ENCODE measurements around the gene NKX2-3. TPM values are rescaled to one million over a fixed set of nuclear protein-coding genes. Genes with fewer than 3 reads are reported as not detected.

The NKX2-3 gene
- total RNA-seq, 4 donors from 2014 or later, result 4.9 to 19.0 (median 8.7) TPM

GRCh38 chr10:99523251-99523773, 9.4 kb upstream of the NKX2-3 start:
- H3K27ac ChIP-seq, result peak overlapping the region; percentile 52 to 92 (median 72)
- peak overlapping the region; percentile 5 to 40 (median 10) for H3K4me3 ChIP-seq
- H3K4me1 ChIP-seq, result peaks cover 0 to 61% (median 0%) of the 10 kb centered on the region in 4 donors
- TF ChIP-seq POLR2A (IDR thresholded peaks at IDR 0.05) (no peak), CTCF (IDR thresholded peaks at IDR 0.05) (no peak)
- DNase-seq, result peak in 1 of 3 donors; percentile 69
- H3K36me3 ChIP-seq, result no peaks in the 10 kb centered on the region
- H3K9me3 ChIP-seq, result peaks cover 0 to 4% (median 0%) of the 10 kb centered on the region in 4 donors
- peaks cover 0 to 5% of the 10 kb centered on the region in 2 donors for H3K27me3 ChIP-seq

- H3K9me3 ChIP-seq, result peaks cover 0 to 4% (median 0%) of the 10 kb centered on the region in 4 donors
- peaks cover 0 to 61% (median 0%) of the 10 kb centered on the region in 4 donors for H3K4me1 ChIP-seq
- H3K27me3 ChIP-seq, result peaks cover 0 to 5% of the 10 kb centered on the region in 2 donors
- H3K4me3 ChIP-seq, result peak overlapping the region in 2 of 4 donors; percentile 2 to 40
- no peaks in the 10 kb centered on the region for H3K36me3 ChIP-seq
- H3K27ac ChIP-seq, result peak overlapping the region; percentile 52 to 92 (median 72)
- no peak for DNase-seq
- TF ChIP-seq POLR2A (IDR thresholded peaks at IDR 0.05) (no peak), CTCF (IDR thresholded peaks at IDR 0.05) (no peak)
These were observed 8.6 kb upstream of the NKX2-3 start for GRCh38 chr10:99524050-99524666.

- Histone ChIP-seq H3K4me1 (peaks cover 0 to 61% (median 0%) of the 10 kb centered on the region in 4 donors), H3K27ac (peak overlapping the region; percentile 20 to 92 (median 68)), H3K27me3 (peaks cover 0 to 5% of the 10 kb centered on the region in 2 donors), H3K36me3 (no peaks in the 10 kb centered on the region), H3K4me3 (no peak overlapping the region), H3K9me3 (peaks cover 0 to 4% (median 0%) of the 10 kb centered on the region in 4 donors)
- no peak for DNase-seq
- no peak for TF ChIP-seq CTCF (IDR thresholded peaks at IDR 0.05)
These were observed 7.9 kb upstream of the NKX2-3 start for GRCh38 chr10:99524736-99525380.

GRCh38 chr10:99525897-99526296, 6.8 kb upstream of the NKX2-3 start:
- Histone ChIP-seq H3K4me1 (peaks cover 0 to 53% (median 0%) of the 10 kb centered on the region in 4 donors), H3K27me3 (peaks cover 0 to 5% of the 10 kb centered on the region in 2 donors), H3K4me3 (no peak overlapping the region), H3K36me3 (no peaks in the 10 kb centered on the region), H3K9me3 (peaks cover 0 to 4% (median 0%) of the 10 kb centered on the region in 4 donors), H3K27ac (peak overlapping the region in 3 of 4 donors; percentile 58 to 92 (median 84))
- no peak for DNase-seq
- no peak for TF ChIP-seq POLR2A (IDR thresholded peaks at IDR 0.05)
- TF ChIP-seq CTCF (IDR thresholded peaks at IDR 0.05), result no peak

GRCh38 chr10:99526861-99527504, 5.8 kb upstream of the NKX2-3 start:
- H3K4me1 ChIP-seq, result peaks cover 0 to 42% (median 0%) of the 10 kb centered on the region in 4 donors

More at GRCh38 chr10:99526861-99527504, 5.8 kb upstream of the NKX2-3 start:
- TF ChIP-seq CTCF (IDR thresholded peaks at IDR 0.05) (no peak), POLR2A (IDR thresholded peaks at IDR 0.05) (no peak)
- Histone ChIP-seq H3K36me3 (no peaks in the 10 kb centered on the region), H3K4me3 (peak overlapping the region in 2 of 4 donors; percentile 35 to 59), H3K27me3 (peaks cover 0 to 5% of the 10 kb centered on the region in 2 donors), H3K9me3 (peaks cover 0 to 4% (median 0%) of the 10 kb centered on the region in 4 donors), H3K27ac (peak overlapping the region; percentile 64 to 92 (median 76))
- no peak for DNase-seq

Data from Peyer's patch (tissue), 4 donors.